BE2C (cell line): ENCODE results near the gene UTP15.

Experiments
- DNase-seq: peaks from one replicate; pipeline ENCODE4 v3.0.0-alpha.2; 2020
- H3K27me3 ChIP-seq: fragments of 250-450 bp; sonication (Bioruptor Pico); 2 replicates; pipeline ENCODE4 v1.5.1; 2020; ENCODE audit warnings: mild to moderate bottlenecking
- H3K36me3 ChIP-seq: fragments of 250-450 bp; sonication (Bioruptor Pico); 2 replicates; pipeline ENCODE4 v1.5.1; 2020; ENCODE audit warnings: mild to moderate bottlenecking
- H3K4me1 ChIP-seq: fragments of 250-450 bp; sonication (Bioruptor Pico); 2 replicates; pipeline ENCODE4 v1.5.1; 2020
- H3K4me3 ChIP-seq: 2 replicates; pipeline ENCODE4 v1.5.1; 2011; ENCODE audit warnings: low read depth, low read length
- H3K9me3 ChIP-seq: fragments of 250-450 bp; sonication (Bioruptor Pico); 2 replicates; pipeline ENCODE4 v1.5.1; 2020
- CTCF ChIP-seq: IDR thresholded peaks from 2 replicates; pipeline ENCODE4 v1.5.1; 2012; ENCODE audit warnings: mild to moderate bottlenecking, low read depth, low read length

UTP15 gene

GRCh38 chr5:73599380-73599779, 33.8 kb downstream of the UTP15 start:
- Histone ChIP-seq H3K36me3 (no peaks in the 10 kb centered on the region), H3K4me1 (peaks cover 2% of the 10 kb centered on the region; the same call in 1 of the 2 replicates), H3K4me3 (no peak overlapping the region), H3K27me3 (no peaks in the 10 kb centered on the region), H3K9me3 (no peaks in the 10 kb centered on the region)
- no peak for TF ChIP-seq CTCF
- no peak for DNase-seq

- H3K9me3 ChIP-seq = no peaks in the 10 kb centered on the region
- H3K36me3 ChIP-seq = no peaks in the 10 kb centered on the region
- H3K4me3 ChIP-seq = no peak overlapping the region
- H3K4me1 ChIP-seq = peaks cover 2% of the 10 kb centered on the region; the same call in 1 of the 2 replicates
- no peak for TF ChIP-seq CTCF
- H3K27me3 ChIP-seq = no peaks in the 10 kb centered on the region
- DNase-seq = no peak
Observed at GRCh38 chr5:73603998-73604397, 38.5 kb downstream of the UTP15 start.

- no peaks in the 10 kb centered on the region for H3K36me3 ChIP-seq
- no peaks in the 10 kb centered on the region for H3K9me3 ChIP-seq
- no peak for TF ChIP-seq CTCF
- peaks cover 2% of the 10 kb centered on the region; the same call in 1 of the 2 replicates for H3K4me1 ChIP-seq
- no peak overlapping the region for H3K4me3 ChIP-seq
- DNase-seq = no peak
- H3K27me3 ChIP-seq = no peaks in the 10 kb centered on the region
Observed at GRCh38 chr5:73605223-73606087, 39.9 kb downstream of the UTP15 start.

GRCh38 chr5:73606206-73606753, 40.7 kb downstream of the UTP15 start:
- H3K4me1 ChIP-seq = peaks cover 2% of the 10 kb centered on the region; the same call in 1 of the 2 replicates
- no peaks in the 10 kb centered on the region for H3K9me3 ChIP-seq
- no peak for DNase-seq
- TF ChIP-seq CTCF = no peak
- no peak overlapping the region for H3K4me3 ChIP-seq
- no peaks in the 10 kb centered on the region for H3K27me3 ChIP-seq
- H3K36me3 ChIP-seq = no peaks in the 10 kb centered on the region

- H3K9me3 ChIP-seq = no peaks in the 10 kb centered on the region
- TF ChIP-seq CTCF = no peak
Observed at GRCh38 chr5:73607228-73607627, 41.7 kb downstream of the UTP15 start.

GRCh38 chr5:73612799-73613198, 47.3 kb downstream of the UTP15 start:
- DNase-seq = no peak
- H3K27me3 ChIP-seq = no peaks in the 10 kb centered on the region
- TF ChIP-seq CTCF = no peak
- H3K4me3 ChIP-seq = no peak overlapping the region
- H3K9me3 ChIP-seq = no peaks in the 10 kb centered on the region
- peaks cover 17% of the 10 kb centered on the region for H3K4me1 ChIP-seq
- no peaks in the 10 kb centered on the region for H3K36me3 ChIP-seq

More at GRCh38 chr5:73607228-73607627, 41.7 kb downstream of the UTP15 start:
- Histone ChIP-seq H3K4me3 (no peak overlapping the region), H3K36me3 (no peaks in the 10 kb centered on the region), H3K4me1 (peaks cover 2% of the 10 kb centered on the region; the same call in 1 of the 2 replicates), H3K27me3 (no peaks in the 10 kb centered on the region)
- no peak for DNase-seq
